Neural cell (in vitro differentiated cells): Measurements from ENCODE around the gene LSM12.

Experiments used
- EP300 ChIP-seq: fragments of 450-650 bp; conservative IDR thresholded peaks from 2 replicates; pipeline ENCODE4 v1.6.1; 2014; ENCODE audit warnings: antibody characterized with exemption, mild to moderate bottlenecking, moderate library complexity; ENCODE audit not compliant: poor library complexity, severe bottlenecking
- EZH2 ChIP-seq: fragments of 200-600, 300-800 bp; shearing (Covaris generic), sonication (generic); IDR thresholded peaks from 2 replicates; pipeline ENCODE4 v1.6.1; 2014; ENCODE audit warnings: antibody characterized with exemption, low read length, borderline replicate concordance, mild to moderate bottlenecking; ENCODE audit not compliant: insufficient read depth, poor library complexity, severe bottlenecking
- POLR2AphosphoS5 ChIP-seq: IDR thresholded peaks from 2 replicates; pipeline ENCODE4 v1.6.1; 2012
- RAD21 ChIP-seq: fragments of 450-650 bp; conservative IDR thresholded peaks from 2 replicates; pipeline ENCODE4 v1.6.1; 2014; ENCODE audit warnings: antibody characterized with exemption, mild to moderate bottlenecking, moderate library complexity
- SMC3 ChIP-seq: fragments of 450-650 bp; conservative IDR thresholded peaks from 2 replicates; pipeline ENCODE4 v1.6.1; 2014; ENCODE audit warnings: antibody characterized with exemption, mild to moderate bottlenecking, moderate library complexity; ENCODE audit not compliant: poor library complexity
- TF ChIP-seq, protein P1 (sequence below): fragments of 450-650 bp; IDR thresholded peaks from 2 replicates; pipeline ENCODE4 v1.5.1; 2014; ENCODE audit warnings: antibody characterized with exemption, mild to moderate bottlenecking, moderate library complexity; ENCODE audit not compliant: poor library complexity, severe bottlenecking

GRCh38 chr17:44095388-44095646 is 28.8 kb upstream of the LSM12 start:
- TF ChIP-seq RAD21 (no peak), POLR2AphosphoS5 (no peak), EZH2 (no peak), EP300 (no peak), SMC3 (no peak)
- TF ChIP-seq, protein P1, sequence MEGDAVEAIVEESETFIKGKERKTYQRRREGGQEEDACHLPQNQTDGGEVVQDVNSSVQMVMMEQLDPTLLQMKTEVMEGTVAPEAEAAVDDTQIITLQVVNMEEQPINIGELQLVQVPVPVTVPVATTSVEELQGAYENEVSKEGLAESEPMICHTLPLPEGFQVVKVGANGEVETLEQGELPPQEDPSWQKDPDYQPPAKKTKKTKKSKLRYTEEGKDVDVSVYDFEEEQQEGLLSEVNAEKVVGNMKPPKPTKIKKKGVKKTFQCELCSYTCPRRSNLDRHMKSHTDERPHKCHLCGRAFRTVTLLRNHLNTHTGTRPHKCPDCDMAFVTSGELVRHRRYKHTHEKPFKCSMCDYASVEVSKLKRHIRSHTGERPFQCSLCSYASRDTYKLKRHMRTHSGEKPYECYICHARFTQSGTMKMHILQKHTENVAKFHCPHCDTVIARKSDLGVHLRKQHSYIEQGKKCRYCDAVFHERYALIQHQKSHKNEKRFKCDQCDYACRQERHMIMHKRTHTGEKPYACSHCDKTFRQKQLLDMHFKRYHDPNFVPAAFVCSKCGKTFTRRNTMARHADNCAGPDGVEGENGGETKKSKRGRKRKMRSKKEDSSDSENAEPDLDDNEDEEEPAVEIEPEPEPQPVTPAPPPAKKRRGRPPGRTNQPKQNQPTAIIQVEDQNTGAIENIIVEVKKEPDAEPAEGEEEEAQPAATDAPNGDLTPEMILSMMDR, result no peak
